Activated CD4-positive, alpha-beta memory T cell treated with anti-CD3 and anti-CD28 coated beads, Interleukin-2, amount 10 ng/mL, durations not matched to agents 7 days and 5 days (primary cell): ENCODE measurements around the gene SMOC1. TPM values are rescaled to one million over a fixed set of nuclear protein-coding genes. Genes with fewer than 3 reads are reported as not detected.

Source experiments
- CTCF ChIA-PET: fragments of 350-600 bp; sonication (Branson Sonifier 250); formaldehyde crosslinking; loops from one replicate; lab custom pipeline; 2021; ENCODE audit warnings: antibody characterized with exemption, inconsistent platforms; lab: Charles Lee
- POLR2A ChIA-PET: fragments of 350-600 bp; sonication (Branson Sonifier 250); formaldehyde crosslinking; loops from one replicate; lab custom pipeline; 2021; ENCODE audit warnings: antibody characterized with exemption; lab: Charles Lee
- DNase-seq: peaks from one replicate; pipeline ENCODE4 v3.0.0-alpha.2; 2020
- H3K27ac Mint-ChIP-seq: one replicate; pipeline ENCODE4 v1.8.0; 2021; ENCODE audit warnings: mild to moderate bottlenecking, mixed read lengths
- H3K27me3 Mint-ChIP-seq: one replicate; pipeline ENCODE4 v1.8.0; 2021; ENCODE audit warnings: mixed read lengths
- H3K36me3 Mint-ChIP-seq: one replicate; pipeline ENCODE4 v1.8.0; 2021; ENCODE audit warnings: low read depth, mixed read lengths
- H3K4me1 Mint-ChIP-seq: one replicate; pipeline ENCODE4 v1.8.0; 2021; ENCODE audit warnings: mixed read lengths
- H3K4me3 Mint-ChIP-seq: one replicate; pipeline ENCODE4 v1.8.0; 2021; ENCODE audit warnings: mild to moderate bottlenecking, mixed read lengths
- H3K9me3 Mint-ChIP-seq: one replicate; pipeline ENCODE4 v1.8.0; 2021; ENCODE audit warnings: mixed read lengths
- total RNA-seq, 2 experiments: library from RNA; stranded (reverse); gene quantifications; one replicate each; pipeline ENCODE4 v1.2.3, GENCODE V29; 2021

Gene SMOC1
- not detected for total RNA-seq

GRCh38 chr14:69879175-69880043 is at the start of gene SMOC1:
Gene SMOC1, plus strand, starts transcription at chr14:69879416. Its CDS starts 263 bp downstream, at chr14:69879679.
- POLR2A ChIA-PET, result no interaction called here
- H3K4me3 Mint-ChIP-seq, result no peak within 1 kb of the TSS
- H3K9me3 Mint-ChIP-seq, result no peaks in the 10 kb centered on the region
- H3K27me3 Mint-ChIP-seq, result peaks cover 58% of the 10 kb centered on the region
- H3K27ac Mint-ChIP-seq, result no peak within 1 kb of the TSS
- no peak for DNase-seq
- no peaks in the 10 kb centered on the region for H3K36me3 Mint-ChIP-seq
- CTCF ChIA-PET, result interaction anchor here (3.3 kb wide), 1 partner anchor 148 kb away, joined by 17 read pairs; no protein-coding TSS in a partner anchor
- H3K4me1 Mint-ChIP-seq, result no peaks in the 10 kb centered on the region

- no peak for DNase-seq
- Mint-ChIP-seq H3K36me3 (no peaks in the 10 kb centered on the region), H3K9me3 (no peaks in the 10 kb centered on the region), H3K27me3 (peaks cover 15% of the 10 kb centered on the region), H3K4me1 (no peaks in the 10 kb centered on the region), H3K4me3 (no peak overlapping the region), H3K27ac (no peak overlapping the region)
- POLR2A ChIA-PET, result no interaction called here
- CTCF ChIA-PET, result no interaction called here
Measured at GRCh38 chr14:69838881-69839416, 40.3 kb upstream of the SMOC1 start.

GRCh38 chr14:69839661-69840060 is 39.6 kb upstream of the SMOC1 start:
- H3K4me1 Mint-ChIP-seq, result no peaks in the 10 kb centered on the region
- ChIA-PET POLR2A (no interaction called here), CTCF (no interaction called here)
- H3K27me3 Mint-ChIP-seq, result peaks cover 15% of the 10 kb centered on the region
- H3K4me3 Mint-ChIP-seq, result no peak overlapping the region
- H3K27ac Mint-ChIP-seq, result no peak overlapping the region
- no peaks in the 10 kb centered on the region for H3K9me3 Mint-ChIP-seq
- no peak for DNase-seq
- no peaks in the 10 kb centered on the region for H3K36me3 Mint-ChIP-seq

- DNase-seq, result no peak
- H3K27ac Mint-ChIP-seq, result no peak overlapping the region
- H3K27me3 Mint-ChIP-seq, result peaks cover 14% of the 10 kb centered on the region
- H3K36me3 Mint-ChIP-seq, result no peaks in the 10 kb centered on the region
- POLR2A ChIA-PET, result no interaction called here
- H3K4me1 Mint-ChIP-seq, result no peaks in the 10 kb centered on the region
- no peak overlapping the region for H3K4me3 Mint-ChIP-seq
- CTCF ChIA-PET, result no interaction called here
- no peaks in the 10 kb centered on the region for H3K9me3 Mint-ChIP-seq
Measured at GRCh38 chr14:69841656-69842055, 37.6 kb upstream of the SMOC1 start.

- POLR2A ChIA-PET, result no interaction called here
- H3K9me3 Mint-ChIP-seq, result no peaks in the 10 kb centered on the region
- CTCF ChIA-PET, result no interaction called here
- H3K36me3 Mint-ChIP-seq, result no peaks in the 10 kb centered on the region
- no peak overlapping the region for H3K27ac Mint-ChIP-seq
- no peaks in the 10 kb centered on the region for H3K4me1 Mint-ChIP-seq
- no peak overlapping the region for H3K4me3 Mint-ChIP-seq
- no peak for DNase-seq
- H3K27me3 Mint-ChIP-seq, result peaks cover 18% of the 10 kb centered on the region
Measured at GRCh38 chr14:69842686-69843420, 36.4 kb upstream of the SMOC1 start.

GRCh38 chr14:69844171-69844570 is 35.0 kb upstream of the SMOC1 start:
- Mint-ChIP-seq H3K27ac (no peak overlapping the region), H3K4me3 (no peak overlapping the region), H3K4me1 (no peaks in the 10 kb centered on the region), H3K9me3 (no peaks in the 10 kb centered on the region), H3K27me3 (peaks cover 21% of the 10 kb centered on the region), H3K36me3 (no peaks in the 10 kb centered on the region)
- no peak for DNase-seq
- ChIA-PET POLR2A (no interaction called here), CTCF (no interaction called here)

GRCh38 chr14:69845050-69845581 is 34.1 kb upstream of the SMOC1 start:
- CTCF ChIA-PET, result no interaction called here
- no peaks in the 10 kb centered on the region for H3K4me1 Mint-ChIP-seq
- H3K27me3 Mint-ChIP-seq, result peaks cover 21% of the 10 kb centered on the region

GRCh38 chr14:69845787-69846186 is 33.4 kb upstream of the SMOC1 start:
- no peak for DNase-seq
- Mint-ChIP-seq H3K4me3 (no peak overlapping the region), H3K9me3 (no peaks in the 10 kb centered on the region), H3K27ac (no peak overlapping the region), H3K36me3 (no peaks in the 10 kb centered on the region), H3K4me1 (no peaks in the 10 kb centered on the region), H3K27me3 (peaks cover 21% of the 10 kb centered on the region)
- POLR2A ChIA-PET, result no interaction called here
- CTCF ChIA-PET, result no interaction called here

More at GRCh38 chr14:69845050-69845581, 34.1 kb upstream of the SMOC1 start:
- Mint-ChIP-seq H3K4me3 (no peak overlapping the region), H3K9me3 (no peaks in the 10 kb centered on the region), H3K27ac (no peak overlapping the region), H3K36me3 (no peaks in the 10 kb centered on the region)
- POLR2A ChIA-PET, result no interaction called here
- no peak for DNase-seq

GRCh38 chr14:69848156-69848555 is 31.1 kb upstream of the SMOC1 start:
- no peaks in the 10 kb centered on the region for H3K9me3 Mint-ChIP-seq
- H3K4me1 Mint-ChIP-seq, result no peaks in the 10 kb centered on the region
- H3K27ac Mint-ChIP-seq, result no peak overlapping the region
- no peaks in the 10 kb centered on the region for H3K36me3 Mint-ChIP-seq
- ChIA-PET POLR2A (no interaction called here), CTCF (no interaction called here)
- H3K27me3 Mint-ChIP-seq, result peaks cover 24% of the 10 kb centered on the region
- no peak overlapping the region for H3K4me3 Mint-ChIP-seq
- DNase-seq, result no peak

GRCh38 chr14:69848903-69849391 is 30.3 kb upstream of the SMOC1 start:
- H3K27me3 Mint-ChIP-seq, result peaks cover 22% of the 10 kb centered on the region
- no peaks in the 10 kb centered on the region for H3K9me3 Mint-ChIP-seq
- POLR2A ChIA-PET, result interaction anchor here (0.9 kb wide), 1 partner anchor 14 kb away, joined by 3 read pairs; no protein-coding TSS in a partner anchor
- CTCF ChIA-PET, result no interaction called here
- DNase-seq, result no peak
- no peak overlapping the region for H3K27ac Mint-ChIP-seq
- no peaks in the 10 kb centered on the region for H3K4me1 Mint-ChIP-seq
- H3K4me3 Mint-ChIP-seq, result no peak overlapping the region
- H3K36me3 Mint-ChIP-seq, result no peaks in the 10 kb centered on the region

- H3K27me3 Mint-ChIP-seq, result peaks cover 28% of the 10 kb centered on the region
- POLR2A ChIA-PET, result no interaction called here
- H3K36me3 Mint-ChIP-seq, result no peaks in the 10 kb centered on the region
- H3K4me1 Mint-ChIP-seq, result no peaks in the 10 kb centered on the region
- CTCF ChIA-PET, result no interaction called here
- no peak overlapping the region for H3K4me3 Mint-ChIP-seq
- no peaks in the 10 kb centered on the region for H3K9me3 Mint-ChIP-seq
- H3K27ac Mint-ChIP-seq, result no peak overlapping the region
- no peak for DNase-seq
Measured at GRCh38 chr14:69850086-69850735, 29.0 kb upstream of the SMOC1 start.

- DNase-seq, result no peak
- no peaks in the 10 kb centered on the region for H3K36me3 Mint-ChIP-seq
- POLR2A ChIA-PET, result no interaction called here
- CTCF ChIA-PET, result no interaction called here
- H3K27ac Mint-ChIP-seq, result no peak overlapping the region
- H3K4me1 Mint-ChIP-seq, result no peaks in the 10 kb centered on the region
- no peaks in the 10 kb centered on the region for H3K9me3 Mint-ChIP-seq
- peaks cover 27% of the 10 kb centered on the region for H3K27me3 Mint-ChIP-seq
- H3K4me3 Mint-ChIP-seq, result no peak overlapping the region
Measured at GRCh38 chr14:69850736-69851112, 28.5 kb upstream of the SMOC1 start.
